GM13976 (cell line): Measurements from ENCODE around the gene UBL3.

ENCODE experiments used
- DNase-seq: peaks from one replicate; pipeline ENCODE4 v3.0.0; 2012; ENCODE audit warnings: low spot score
- in situ Hi-C: fragments of 300-500 bp; cut with MboI; formaldehyde crosslinking; loops from one replicate; pipeline ENCODE4 v1.12.0; 2022; ENCODE audit warnings: low sequenced_read_pairs, mixed read lengths, inconsistent platforms; ENCODE audit not compliant: unreplicated experiment
- TF ChIP-seq, protein P1 (sequence below): IDR thresholded peaks from 2 replicates; pipeline ENCODE4 v1.5.1; 2012; ENCODE audit warnings: borderline replicate concordance, mild to moderate bottlenecking; ENCODE audit not compliant: insufficient read depth; ENCODE audit errors: extremely low read depth, missing control alignments, control extremely low read depth

UBL3 gene

DNA sequence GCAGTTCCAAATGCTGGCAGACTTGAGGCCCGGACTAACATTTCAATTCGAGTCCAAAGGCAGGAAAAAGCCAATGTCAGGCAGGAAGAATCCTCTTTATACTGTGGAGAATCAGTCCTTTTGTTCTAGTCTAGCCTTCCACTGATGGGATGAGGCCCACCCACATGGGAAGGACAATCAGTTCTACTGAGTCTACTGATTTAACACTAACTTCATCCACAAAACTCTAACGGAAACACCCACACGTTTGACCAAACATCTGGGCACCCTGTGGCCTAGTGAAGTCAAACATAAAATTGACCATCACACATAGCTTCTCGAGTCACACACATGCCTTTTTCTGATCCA is 100.3 kb downstream of the UBL3 start:
- DNase-seq: no peak
- in situ Hi-C loops: no loop called here
- TF ChIP-seq, protein P1, sequence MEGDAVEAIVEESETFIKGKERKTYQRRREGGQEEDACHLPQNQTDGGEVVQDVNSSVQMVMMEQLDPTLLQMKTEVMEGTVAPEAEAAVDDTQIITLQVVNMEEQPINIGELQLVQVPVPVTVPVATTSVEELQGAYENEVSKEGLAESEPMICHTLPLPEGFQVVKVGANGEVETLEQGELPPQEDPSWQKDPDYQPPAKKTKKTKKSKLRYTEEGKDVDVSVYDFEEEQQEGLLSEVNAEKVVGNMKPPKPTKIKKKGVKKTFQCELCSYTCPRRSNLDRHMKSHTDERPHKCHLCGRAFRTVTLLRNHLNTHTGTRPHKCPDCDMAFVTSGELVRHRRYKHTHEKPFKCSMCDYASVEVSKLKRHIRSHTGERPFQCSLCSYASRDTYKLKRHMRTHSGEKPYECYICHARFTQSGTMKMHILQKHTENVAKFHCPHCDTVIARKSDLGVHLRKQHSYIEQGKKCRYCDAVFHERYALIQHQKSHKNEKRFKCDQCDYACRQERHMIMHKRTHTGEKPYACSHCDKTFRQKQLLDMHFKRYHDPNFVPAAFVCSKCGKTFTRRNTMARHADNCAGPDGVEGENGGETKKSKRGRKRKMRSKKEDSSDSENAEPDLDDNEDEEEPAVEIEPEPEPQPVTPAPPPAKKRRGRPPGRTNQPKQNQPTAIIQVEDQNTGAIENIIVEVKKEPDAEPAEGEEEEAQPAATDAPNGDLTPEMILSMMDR: no peak

DNA sequence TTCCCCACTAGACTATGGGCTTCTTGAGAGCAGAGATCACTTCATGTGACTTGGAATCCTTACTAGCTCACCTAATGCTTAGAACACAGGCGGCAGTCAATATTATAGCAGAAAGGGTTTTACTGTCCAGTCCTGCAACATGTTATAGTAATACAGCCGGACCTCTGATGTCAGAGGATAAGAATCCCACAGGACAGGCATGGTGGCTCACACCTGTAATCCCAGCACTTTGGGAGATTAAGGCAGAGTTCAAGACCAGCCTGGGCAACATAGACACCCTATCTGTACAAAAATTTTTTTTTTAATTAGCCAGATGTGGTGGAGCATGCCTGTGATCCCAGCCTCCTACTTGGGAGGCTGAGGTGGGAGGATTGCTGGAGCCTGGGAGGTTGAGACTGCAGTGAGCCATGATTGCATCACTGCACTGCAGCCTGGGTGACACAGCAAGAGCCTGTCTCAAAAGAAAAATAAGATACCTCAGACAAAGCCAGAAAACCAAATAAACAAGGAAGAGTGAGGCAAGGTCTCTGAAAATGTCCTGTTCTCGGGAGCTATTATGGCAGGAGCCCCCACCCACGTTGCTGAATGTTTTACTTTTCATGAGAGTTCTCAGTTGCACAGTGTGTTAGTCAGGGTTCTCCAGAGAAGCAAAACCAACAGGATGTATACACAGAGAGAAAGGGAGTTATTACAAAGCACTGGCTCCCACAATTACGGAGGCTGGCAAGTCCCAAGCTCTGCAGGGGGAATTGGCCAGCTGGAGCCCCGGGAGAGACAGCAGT is 100.8 kb downstream of the UBL3 start:
- in situ Hi-C loops: no loop called here
- TF ChIP-seq, protein P1: no peak
- no peak for DNase-seq

GRCh38 chr13:29748097-29748496 is 102.3 kb downstream of the UBL3 start:
- DNase-seq: no peak
- TF ChIP-seq, protein P1: no peak
- in situ Hi-C loops: no loop called here

DNA sequence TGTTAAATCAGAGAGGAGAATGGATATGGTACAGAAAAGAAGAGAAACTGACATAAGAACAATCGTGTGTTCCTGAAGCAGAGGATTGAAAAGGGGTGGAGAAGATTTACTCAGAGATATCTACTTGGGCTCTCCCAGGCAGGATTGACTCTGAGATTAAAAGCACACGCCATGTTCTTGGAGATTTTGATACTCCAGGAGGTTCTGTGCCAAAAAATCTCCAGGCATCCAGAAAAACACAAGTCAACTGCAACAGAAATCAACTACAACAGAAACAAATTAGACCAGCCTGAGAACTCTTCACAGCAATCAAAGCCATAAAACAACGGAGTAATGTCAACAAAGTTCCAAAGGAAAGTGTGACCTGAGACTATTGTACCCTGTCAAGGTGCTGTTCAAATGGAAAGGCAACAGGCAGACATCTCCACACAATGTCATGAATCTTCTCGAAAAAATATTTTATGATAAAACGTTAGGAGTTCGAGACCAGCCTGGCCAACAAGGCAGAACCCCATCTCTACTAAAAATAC is 104.2 kb downstream of the UBL3 start:
- in situ Hi-C loops: no loop called here
- TF ChIP-seq, protein P1: no peak

DNA sequence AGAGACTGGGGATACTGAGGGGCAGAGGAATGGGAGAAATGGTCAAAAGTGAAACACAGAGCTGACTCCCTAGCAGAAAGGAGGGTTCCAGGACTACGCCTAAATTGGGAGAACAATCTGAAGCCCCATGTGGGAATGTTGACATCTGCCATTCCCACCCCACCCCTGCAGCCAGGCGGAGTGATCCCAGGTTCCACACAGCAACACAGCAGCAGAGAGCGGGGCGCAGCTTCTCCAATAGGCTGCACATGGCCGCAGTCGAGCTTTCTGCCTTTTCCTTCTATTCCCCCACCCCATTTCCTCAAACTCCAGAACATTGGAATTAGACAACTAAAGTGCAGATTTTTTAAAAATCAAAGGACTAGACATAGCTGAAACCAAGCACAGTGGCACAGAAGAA is 104.7 kb downstream of the UBL3 start:
- TF ChIP-seq, protein P1: no peak
- DNase-seq: no peak
- in situ Hi-C loops: no loop called here

More for the DNA sequence above, 104.2 kb downstream of the UBL3 start:
- DNase-seq: no peak

DNA sequence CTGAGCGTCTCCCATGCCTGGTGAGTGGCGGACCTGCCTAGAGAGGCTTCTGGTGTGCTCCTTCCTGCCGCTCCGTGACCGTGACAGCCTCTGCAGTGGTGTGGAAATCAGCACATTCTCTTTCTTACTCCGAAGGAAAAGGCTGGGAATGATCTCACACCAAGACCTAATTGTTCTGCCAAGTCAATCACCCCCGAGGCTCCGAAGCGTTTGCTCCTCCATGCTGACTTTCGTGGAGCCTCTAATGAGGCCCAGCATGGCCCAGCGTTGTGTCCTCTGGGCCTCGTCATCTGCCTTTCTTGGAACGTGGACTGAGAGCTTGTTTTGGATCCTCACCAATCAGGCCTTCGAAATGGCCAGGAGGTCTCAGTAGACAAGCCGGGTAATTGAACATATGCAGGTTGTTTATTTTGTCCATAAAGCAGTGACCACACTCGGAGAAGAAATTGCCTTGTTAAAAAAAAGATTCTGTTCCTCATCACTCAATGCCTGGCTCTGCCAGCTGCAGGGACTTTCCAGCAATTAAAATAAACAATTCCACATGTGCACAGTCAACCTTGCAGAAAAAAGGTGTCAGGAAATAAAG is 107.1 kb downstream of the UBL3 start:
- TF ChIP-seq, protein P1: no peak
- in situ Hi-C loops: no loop called here
- no peak for DNase-seq
